Astrocyte (in vitro differentiated cells and primary cell): ENCODE data around the gene IL18RAP. TPM values are rescaled to one million over a fixed set of nuclear protein-coding genes. Genes with fewer than 3 reads are reported as not detected.

Source experiments
- DNase-seq: peaks from one replicate; pipeline ENCODE4 v3.0.0-alpha.2; 2010; ENCODE audit warnings: low read depth
- FAIRE-seq: peaks from 2 replicates; lab custom pipeline; 2011; peaks lifted over from hg19 to GRCh38; lab: Jason Lieb, UNC
- H2AFZ ChIP-seq: 2 replicates; pipeline ENCODE4 v1.6.0; 2012; ENCODE audit warnings: low read depth, low read length, inconsistent platforms
- H3K27ac ChIP-seq: 2 replicates; pipeline ENCODE4 v1.5.1; 2011; ENCODE audit warnings: low read depth, low read length, inconsistent platforms
- H3K27me3 ChIP-seq: 2 replicates; pipeline ENCODE4 v1.6.0; 2011; ENCODE audit warnings: low read length, inconsistent platforms; ENCODE audit not compliant: insufficient read depth
- H3K36me3 ChIP-seq: 2 replicates; pipeline ENCODE4 v1.5.1; 2011; ENCODE audit warnings: low read length, inconsistent platforms; ENCODE audit not compliant: insufficient read depth
- H3K4me1 ChIP-seq: 2 replicates; pipeline ENCODE4 v1.5.1; 2011; ENCODE audit warnings: low read length, inconsistent platforms; ENCODE audit not compliant: insufficient read depth
- H3K4me2 ChIP-seq: 2 replicates; pipeline ENCODE4 v1.6.0; 2012; ENCODE audit warnings: low read length, inconsistent platforms
- H3K4me3 ChIP-seq: 2 replicates; pipeline ENCODE4 v1.5.1; 2011; ENCODE audit warnings: low read depth, mild to moderate bottlenecking, low read length, inconsistent platforms; ENCODE audit not compliant: insufficient read depth
- H3K79me2 ChIP-seq: 2 replicates; pipeline ENCODE4 v1.6.0; 2012; ENCODE audit warnings: mild to moderate bottlenecking, low read length, inconsistent platforms; ENCODE audit not compliant: insufficient read depth
- H3K9ac ChIP-seq: 2 replicates; pipeline ENCODE4 v1.6.0; 2012; ENCODE audit warnings: mild to moderate bottlenecking, low read length, inconsistent platforms
- H3K9me3 ChIP-seq: 2 replicates; pipeline ENCODE4 v1.5.1; 2012; ENCODE audit warnings: low read depth, mild to moderate bottlenecking, low read length, inconsistent platforms; ENCODE audit not compliant: insufficient read depth
- H4K20me1 ChIP-seq: 2 replicates; pipeline ENCODE4 v1.6.0; 2012; ENCODE audit warnings: low read length, inconsistent platforms; ENCODE audit not compliant: insufficient read depth
- H3K27ac Mint-ChIP-seq: one replicate; pipeline ENCODE4 v1.8.0; 2021; ENCODE audit warnings: mild to moderate bottlenecking, mixed read lengths; ENCODE audit not compliant: unreplicated experiment
- H3K27me3 Mint-ChIP-seq: one replicate; pipeline ENCODE4 v1.8.0; 2021; ENCODE audit warnings: low read depth, mixed read lengths; ENCODE audit not compliant: unreplicated experiment
- H3K36me3 Mint-ChIP-seq: one replicate; pipeline ENCODE4 v1.8.0; 2021; ENCODE audit warnings: low read depth, mixed read lengths; ENCODE audit not compliant: unreplicated experiment
- H3K4me1 Mint-ChIP-seq: one replicate; pipeline ENCODE4 v1.8.0; 2021; ENCODE audit warnings: low read depth, mixed read lengths; ENCODE audit not compliant: unreplicated experiment
- H3K4me3 Mint-ChIP-seq: one replicate; pipeline ENCODE4 v1.8.0; 2021; ENCODE audit warnings: mild to moderate bottlenecking, moderate library complexity, mixed read lengths; ENCODE audit not compliant: unreplicated experiment
- H3K9me3 Mint-ChIP-seq: one replicate; pipeline ENCODE4 v1.8.0; 2021; ENCODE audit warnings: mild to moderate bottlenecking, mixed read lengths; ENCODE audit not compliant: unreplicated experiment
- CTCF ChIP-seq: IDR thresholded peaks from 2 replicates; pipeline ENCODE4 v1.5.1; 2011; ENCODE audit warnings: low read depth, mild to moderate bottlenecking, inconsistent platforms, low read length, moderate library complexity; ENCODE audit not compliant: insufficient read depth
- EZH2 ChIP-seq: IDR thresholded peaks from 2 replicates; pipeline ENCODE4 v1.6.1; 2012; ENCODE audit warnings: mild to moderate bottlenecking, low read length, inconsistent platforms; ENCODE audit not compliant: insufficient read depth
- total RNA-seq: library from RNA; stranded (reverse); gene quantifications from 2 replicates; pipeline ENCODE4 v1.2.1, GENCODE V29; 2021

IL18RAP gene
- total RNA-seq, 1 donor from 2014 or later: not detected

GRCh38 chr2:102451968-102452367, 29.0 kb downstream of the IL18RAP start:
- no peak overlapping the region for H3K27ac ChIP-seq
- no peaks in the 10 kb centered on the region for H4K20me1 ChIP-seq
- H3K27me3 Mint-ChIP-seq: peaks cover 7% of the 10 kb centered on the region
- no peak for FAIRE-seq
- no peaks in the 10 kb centered on the region for H3K4me1 ChIP-seq
- no peak overlapping the region for H3K4me2 ChIP-seq
- no peak overlapping the region for H2AFZ ChIP-seq
- H3K4me1 Mint-ChIP-seq: peaks cover 1% of the 10 kb centered on the region
- no peaks in the 10 kb centered on the region for H3K36me3 ChIP-seq
- H3K4me3 Mint-ChIP-seq: no peak overlapping the region
- peaks cover 5% of the 10 kb centered on the region for H3K27me3 ChIP-seq
- no peaks in the 10 kb centered on the region for H3K9me3 Mint-ChIP-seq
- no peak overlapping the region for H3K27ac Mint-ChIP-seq
- no peak for DNase-seq
- no peaks in the 10 kb centered on the region for H3K79me2 ChIP-seq
- no peaks in the 10 kb centered on the region for H3K36me3 Mint-ChIP-seq
- H3K9ac ChIP-seq: no peak overlapping the region
- H3K9me3 ChIP-seq: no peaks in the 10 kb centered on the region
- no peak overlapping the region for H3K4me3 ChIP-seq
- TF ChIP-seq EZH2 (no peak), CTCF (no peak)

- H3K9ac ChIP-seq: no peak overlapping the region
- no peaks in the 10 kb centered on the region for H3K36me3 Mint-ChIP-seq
- FAIRE-seq (no peak), DNase-seq (no peak)
- peaks cover 5% of the 10 kb centered on the region for H3K27me3 ChIP-seq
- H3K4me3 Mint-ChIP-seq: no peak overlapping the region
- no peaks in the 10 kb centered on the region for H3K79me2 ChIP-seq
- no peaks in the 10 kb centered on the region for H3K9me3 ChIP-seq
- no peak overlapping the region for H3K27ac Mint-ChIP-seq
- TF ChIP-seq EZH2 (no peak), CTCF (no peak)
- H3K27ac ChIP-seq: no peak overlapping the region
- no peaks in the 10 kb centered on the region for H3K4me1 ChIP-seq
- no peak overlapping the region for H3K4me3 ChIP-seq
- no peak overlapping the region for H3K4me2 ChIP-seq
- H3K9me3 Mint-ChIP-seq: no peaks in the 10 kb centered on the region
- H3K4me1 Mint-ChIP-seq: peaks cover 1% of the 10 kb centered on the region
- H2AFZ ChIP-seq: no peak overlapping the region
- H3K27me3 Mint-ChIP-seq: peaks cover 7% of the 10 kb centered on the region
- H3K36me3 ChIP-seq: no peaks in the 10 kb centered on the region
- no peaks in the 10 kb centered on the region for H4K20me1 ChIP-seq
These were observed 30.5 kb downstream of the IL18RAP start for GRCh38 chr2:102453501-102453900.

GRCh38 chr2:102455061-102455670, 32.2 kb downstream of the IL18RAP start:
- Histone ChIP-seq H3K27me3 (peaks cover 5% of the 10 kb centered on the region), H3K4me1 (no peaks in the 10 kb centered on the region), H4K20me1 (no peaks in the 10 kb centered on the region), H3K4me2 (no peak overlapping the region), H3K79me2 (no peaks in the 10 kb centered on the region), H3K9ac (no peak overlapping the region), H3K27ac (no peak overlapping the region), H2AFZ (no peak overlapping the region), H3K4me3 (no peak overlapping the region), H3K9me3 (no peaks in the 10 kb centered on the region), H3K36me3 (no peaks in the 10 kb centered on the region)
- DNase-seq: no peak
- H3K4me3 Mint-ChIP-seq: no peak overlapping the region
- peaks cover 1% of the 10 kb centered on the region for H3K4me1 Mint-ChIP-seq
- TF ChIP-seq CTCF (no peak), EZH2 (no peak)
- H3K36me3 Mint-ChIP-seq: no peaks in the 10 kb centered on the region
- H3K9me3 Mint-ChIP-seq: no peaks in the 10 kb centered on the region
- no peak for FAIRE-seq
- peaks cover 7% of the 10 kb centered on the region for H3K27me3 Mint-ChIP-seq
- no peak overlapping the region for H3K27ac Mint-ChIP-seq
